RWPE2 (cell line): Measurements from ENCODE around the gene ARPC1A.
"Not testable (repeated sequence)": the region's sequence is repeated elsewhere in the genome, so short reads cannot be mapped to it uniquely, and the experiment has no call there.

Experiments used
- ATAC-seq: fragments of 200-7000 bp; cut with Tn5 transposase; 3 replicates; pipeline ENCODE4 v1.9.1; 2021; ENCODE audit warnings: low read depth
- DNase-seq: peaks from one replicate; pipeline ENCODE4 v3.0.0-alpha.2; 2020; ENCODE audit warnings: low spot score
- H3K27ac ChIP-seq: fragments of 450-650 bp; 2 replicates; pipeline ENCODE4 v1.5.1; 2017; ENCODE audit warnings: mild to moderate bottlenecking; ENCODE audit not compliant: poor library complexity, severe bottlenecking
- H3K27me3 ChIP-seq: fragments of 250-450 bp; sonication (Bioruptor Pico); 2 replicates; pipeline ENCODE4 v1.5.1; 2021; ENCODE audit warnings: mild to moderate bottlenecking, moderate library complexity; ENCODE audit not compliant: insufficient read depth, poor library complexity, severe bottlenecking
- H3K36me3 ChIP-seq: fragments of 250-450 bp; sonication (Bioruptor Pico); 2 replicates; pipeline ENCODE4 v1.5.1; 2020; ENCODE audit warnings: low read depth, mild to moderate bottlenecking, moderate library complexity
- H3K4me1 ChIP-seq: fragments of 250-450 bp; sonication (Bioruptor Pico); 2 replicates; pipeline ENCODE4 v1.5.1; 2021; ENCODE audit warnings: mild to moderate bottlenecking, moderate library complexity; ENCODE audit not compliant: insufficient read depth, poor library complexity, severe bottlenecking
- H3K4me3 ChIP-seq: fragments of 250-450 bp; sonication (Bioruptor Pico); 2 replicates; pipeline ENCODE4 v1.5.1; 2021; ENCODE audit warnings: mild to moderate bottlenecking, moderate library complexity; ENCODE audit not compliant: severe bottlenecking
- H3K9me3 ChIP-seq: fragments of 250-450 bp; sonication (Bioruptor Pico); 2 replicates; pipeline ENCODE4 v1.5.1; 2021; ENCODE audit warnings: mild to moderate bottlenecking, moderate library complexity; ENCODE audit not compliant: severe bottlenecking
- CTCF ChIP-seq: fragments of 450-650 bp; IDR thresholded peaks from one replicate; pipeline ENCODE4 v1.5.1; 2017; ENCODE audit warnings: mild to moderate bottlenecking, moderate library complexity; ENCODE audit not compliant: poor library complexity, severe bottlenecking

The ARPC1A gene

GRCh38 chr7:99311702-99312101 is 14.0 kb upstream of the ARPC1A start:
- TF ChIP-seq CTCF: peak; percentile 18
- DNase-seq (no peak), ATAC-seq (peak; percentile 35; the same call in 1 of the 3 replicates)
- Histone ChIP-seq H3K27me3 (no peaks in the 10 kb centered on the region), H3K36me3 (no peaks in the 10 kb centered on the region), H3K4me3 (no peak overlapping the region), H3K27ac (no peak overlapping the region), H3K4me1 (no peaks in the 10 kb centered on the region), H3K9me3 (no peaks in the 10 kb centered on the region)

- Histone ChIP-seq H3K27ac (no peak overlapping the region), H3K4me3 (no peak overlapping the region), H3K9me3 (no peaks in the 10 kb centered on the region), H3K4me1 (no peaks in the 10 kb centered on the region), H3K27me3 (no peaks in the 10 kb centered on the region), H3K36me3 (no peaks in the 10 kb centered on the region)
- peak; percentile 93 for TF ChIP-seq CTCF
- no peak for DNase-seq
- peak; percentile 54; the same call in 1 of the 3 replicates for ATAC-seq
These were observed 13.1 kb upstream of the ARPC1A start for GRCh38 chr7:99312316-99313203.

- DNase-seq: no peak
- Histone ChIP-seq H3K4me3 (no peak overlapping the region), H3K9me3 (no peaks in the 10 kb centered on the region), H3K27me3 (no peaks in the 10 kb centered on the region), H3K4me1 (no peaks in the 10 kb centered on the region), H3K36me3 (no peaks in the 10 kb centered on the region), H3K27ac (no peak overlapping the region)
- no peak for ATAC-seq
- peak; percentile 72 for TF ChIP-seq CTCF
These were observed 12.5 kb upstream of the ARPC1A start for GRCh38 chr7:99313204-99313573.

GRCh38 chr7:99314504-99314903 is 11.2 kb upstream of the ARPC1A start:
- H3K27me3 ChIP-seq: no peaks in the 10 kb centered on the region
- H3K36me3 ChIP-seq: no peaks in the 10 kb centered on the region
- no peak overlapping the region for H3K4me3 ChIP-seq
- no peak overlapping the region for H3K27ac ChIP-seq
- H3K9me3 ChIP-seq: no peaks in the 10 kb centered on the region
- H3K4me1 ChIP-seq: no peaks in the 10 kb centered on the region
- DNase-seq (no peak), ATAC-seq (0 out of 3 replicates have a peak, but pooled peaks have one; percentile 32)
- TF ChIP-seq CTCF: no peak

GRCh38 chr7:99320371-99320770 is 5.3 kb upstream of the ARPC1A start:
- Histone ChIP-seq H3K27ac (no peak overlapping the region), H3K9me3 (no peaks in the 10 kb centered on the region), H3K4me1 (no peaks in the 10 kb centered on the region), H3K36me3 (no peaks in the 10 kb centered on the region), H3K27me3 (no peaks in the 10 kb centered on the region), H3K4me3 (no peak overlapping the region)
- TF ChIP-seq CTCF: no peak
- ATAC-seq (no peak), DNase-seq (no peak)

- not testable (repeated sequence) for H3K4me1 ChIP-seq, H3K36me3 ChIP-seq, H3K27ac ChIP-seq, ATAC-seq, H3K27me3 ChIP-seq, H3K9me3 ChIP-seq, DNase-seq, H3K4me3 ChIP-seq
These were observed 3.0 kb upstream of the ARPC1A start for GRCh38 chr7:99322659-99323058.
